GM12892 (cell line): ENCODE data around the gene PLCL1.

Experiments used
- DNase-seq: peaks from one replicate; pipeline ENCODE4 v3.0.0; 2011; ENCODE audit not compliant: insufficient read length
- FAIRE-seq: peaks from 2 replicates; lab custom pipeline; 2011; peaks lifted over from hg19 to GRCh38; lab: Jason Lieb, UNC
- POLR2A ChIP-seq: IDR thresholded peaks from 2 replicates; pipeline ENCODE4 v1.6.1; 2011; ENCODE audit warnings: low read depth, low read length, control low read depth
- POLR2AphosphoS5 ChIP-seq: IDR thresholded peaks from 2 replicates; pipeline ENCODE4 v1.6.1; 2011; ENCODE audit warnings: low read depth, low read length, control low read depth
- TAF1 ChIP-seq: IDR thresholded peaks from 2 replicates; pipeline ENCODE4 v1.6.1; 2011; ENCODE audit warnings: low read depth, mild to moderate bottlenecking, control low read depth, low read length, borderline replicate concordance

The PLCL1 gene

GRCh38 chr2:197982565-197982964 lies 178.2 kb downstream of the PLCL1 start:
- DNase-seq (no peak), FAIRE-seq (no peak)
- TF ChIP-seq POLR2A = no peak
- no peak for TF ChIP-seq TAF1
- TF ChIP-seq POLR2AphosphoS5 = no peak

- no peak for DNase-seq
- TF ChIP-seq POLR2AphosphoS5 (no peak), POLR2A (no peak), TAF1 (no peak)
- FAIRE-seq = no peak
Measured at GRCh38 chr2:197985029-197985638, 180.7 kb downstream of the PLCL1 start.

- no peak for DNase-seq
- TF ChIP-seq TAF1 (no peak), POLR2A (no peak), POLR2AphosphoS5 (no peak)
- no peak for FAIRE-seq
Measured at GRCh38 chr2:197986977-197987376, 182.6 kb downstream of the PLCL1 start.

- TF ChIP-seq POLR2AphosphoS5 (no peak), POLR2A (no peak), TAF1 (no peak)
- DNase-seq (no peak), FAIRE-seq (no peak)
Measured at GRCh38 chr2:197990356-197990755, 186.0 kb downstream of the PLCL1 start.

- no peak for TF ChIP-seq TAF1
- TF ChIP-seq POLR2AphosphoS5 = no peak
- TF ChIP-seq POLR2A = no peak
- FAIRE-seq (no peak), DNase-seq (no peak)
Measured at GRCh38 chr2:197992482-197993133, 188.2 kb downstream of the PLCL1 start.

GRCh38 chr2:197993363-197993762 lies 189.0 kb downstream of the PLCL1 start:
- TF ChIP-seq POLR2A (no peak), POLR2AphosphoS5 (no peak), TAF1 (no peak)
- no peak for DNase-seq
- FAIRE-seq = no peak

- FAIRE-seq (no peak), DNase-seq (no peak)
- no peak for TF ChIP-seq POLR2A
- no peak for TF ChIP-seq TAF1
Measured at GRCh38 chr2:197993830-197994229, 189.4 kb downstream of the PLCL1 start.

GRCh38 chr2:197994751-197995150 lies 190.4 kb downstream of the PLCL1 start:
- no peak for FAIRE-seq

GRCh38 chr2:197996583-197996982 lies 192.2 kb downstream of the PLCL1 start:
- no peak for FAIRE-seq
- DNase-seq = no peak
- no peak for TF ChIP-seq TAF1
- TF ChIP-seq POLR2A = no peak
- no peak for TF ChIP-seq POLR2AphosphoS5

More at GRCh38 chr2:197994751-197995150, 190.4 kb downstream of the PLCL1 start:
- no peak for TF ChIP-seq POLR2AphosphoS5
- no peak for TF ChIP-seq TAF1
- TF ChIP-seq POLR2A = no peak
- DNase-seq = no peak

- no peak for TF ChIP-seq POLR2AphosphoS5
- no peak for TF ChIP-seq TAF1
- FAIRE-seq = no peak
- DNase-seq = no peak
Measured at GRCh38 chr2:197997083-197997541, 192.7 kb downstream of the PLCL1 start.

GRCh38 chr2:197998702-197999101 lies 194.3 kb downstream of the PLCL1 start:
- TF ChIP-seq TAF1 = no peak
- no peak for TF ChIP-seq POLR2AphosphoS5
- TF ChIP-seq POLR2A = no peak
- FAIRE-seq = peak; percentile 38
- DNase-seq = no peak

- TF ChIP-seq POLR2A (no peak), TAF1 (no peak), POLR2AphosphoS5 (no peak)
- FAIRE-seq (no peak), DNase-seq (no peak)
Measured at GRCh38 chr2:198000417-198000816, 196.0 kb downstream of the PLCL1 start.

GRCh38 chr2:198004173-198004572 lies 199.8 kb downstream of the PLCL1 start:
- TF ChIP-seq POLR2AphosphoS5 (no peak), TAF1 (no peak), POLR2A (no peak)
- FAIRE-seq = no peak
- no peak for DNase-seq
